GM13976 (cell line): Measurements from ENCODE around the gene HOXC6.

Source experiments
- DNase-seq: peaks from one replicate; pipeline ENCODE4 v3.0.0; 2012; ENCODE audit warnings: low spot score
- CTCF ChIP-seq: IDR thresholded peaks from 2 replicates; pipeline ENCODE4 v1.5.1; 2012; ENCODE audit warnings: borderline replicate concordance, mild to moderate bottlenecking; ENCODE audit not compliant: insufficient read depth; ENCODE audit errors: extremely low read depth, missing control alignments, control extremely low read depth
- in situ Hi-C: fragments of 300-500 bp; cut with MboI; formaldehyde crosslinking; loops from one replicate; pipeline ENCODE4 v1.12.0; 2022; ENCODE audit warnings: low sequenced_read_pairs, mixed read lengths, inconsistent platforms; ENCODE audit not compliant: unreplicated experiment

Gene HOXC6

GRCh38 chr12:54028314-54029201 lies at the start of gene HOXC6:
TSS of gene HOXC6 (plus strand) at chr12:54028440. CDS start at chr12:54028522, 82 bp downstream.
- DNase-seq: no peak
- in situ Hi-C loops: loop anchor here (10.0 kb wide), 1 partner anchor 166 kb away; no protein-coding TSS in a partner anchor
- no peak for TF ChIP-seq CTCF

GRCh38 chr12:53978477-53979356 lies 49.5 kb upstream of the HOXC6 start:
- no peak for DNase-seq
- no peak for TF ChIP-seq CTCF
- in situ Hi-C loops: no loop called here

DNA sequence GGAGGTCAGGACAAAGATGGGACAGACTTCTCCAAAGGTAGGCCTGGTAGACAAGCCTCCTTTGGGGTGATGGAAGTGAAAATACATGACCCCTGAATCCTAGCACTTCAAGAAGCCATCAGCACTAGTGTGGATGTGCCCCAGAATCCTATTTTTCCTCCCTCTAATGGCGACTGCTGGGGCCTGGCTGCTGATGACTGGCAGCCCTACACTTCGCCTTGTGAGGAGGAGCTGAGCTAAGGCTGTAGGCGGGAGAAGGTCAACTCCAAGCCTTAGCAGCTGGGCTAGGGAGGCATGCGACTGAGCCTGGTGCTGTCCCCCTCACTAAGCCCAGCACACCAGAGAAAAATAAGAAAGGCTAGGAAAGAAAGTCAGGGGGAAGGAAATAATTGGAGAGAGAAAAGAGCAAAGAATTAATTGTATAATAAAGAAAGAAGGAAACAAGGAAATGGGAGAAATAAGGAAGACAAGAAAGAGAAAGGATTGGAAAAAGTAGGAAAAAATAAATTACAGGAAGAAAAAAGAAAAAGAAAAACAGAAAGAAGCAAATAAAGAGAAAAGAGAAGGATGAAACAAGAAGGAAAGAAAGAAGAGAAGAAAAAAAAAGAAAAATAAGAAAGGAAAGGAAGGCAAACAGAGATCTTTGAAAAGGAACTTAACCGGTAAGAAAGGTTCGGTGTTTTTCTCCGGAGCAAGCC lies 48.0 kb upstream of the HOXC6 start:
- in situ Hi-C loops: no loop called here
- TF ChIP-seq CTCF: no peak
- DNase-seq: no peak

- in situ Hi-C loops: no loop called here
- no peak for DNase-seq
- TF ChIP-seq CTCF: no peak
Observed at GRCh38 chr12:53980802-53981496, 47.3 kb upstream of the HOXC6 start.

GRCh38 chr12:53981634-53982565 lies 46.3 kb upstream of the HOXC6 start:
- DNase-seq: no peak
- in situ Hi-C loops: no loop called here
- TF ChIP-seq CTCF: no peak
